HepG2 (cell line): ENCODE data around the gene ADGRL3. TPM values are rescaled to one million over a fixed set of nuclear protein-coding genes. Genes with fewer than 3 reads are reported as not detected.

Experiments used
- ATAC-seq: fragments of 200-7000 bp; cut with Tn5 transposase; 3 replicates; pipeline ENCODE4 v1.9.1; 2020; ENCODE audit warnings: mild to moderate bottlenecking, moderate library complexity
- BruUV-seq: library from RNA; stranded (reverse); fragments of 400-500 nt; replicated peaks from 2 replicates; lab custom pipeline; 2021; lab: Mats Ljungman, UMichigan
- CTCF ChIA-PET: fragments of 300-600 bp; formaldehyde crosslinking; extraction: SDS; loops from one replicate; lab custom pipeline; 2021; ENCODE audit warnings: low total read pairs, inconsistent platforms, low intra/inter-chr PET ratio; lab: Yijun Ruan, JAX
- POLR2A ChIA-PET: fragments of 350-600 bp; sonication (Branson Sonifier 250); formaldehyde crosslinking; loops from one replicate; lab custom pipeline; 2020; ENCODE audit warnings: antibody characterized with exemption, inconsistent platforms; lab: Yijun Ruan, JAX
- DNase-seq: peaks from one replicate; pipeline ENCODE4 v3.0.0-alpha.2; 2015; ENCODE audit warnings: low spot score
- FAIRE-seq: peaks from 3 replicates; lab custom pipeline; 2011; peaks lifted over from hg19 to GRCh38; lab: Jason Lieb, UNC
- H2AFZ ChIP-seq: one replicate; pipeline ENCODE4 v1.6.1; 2011; ENCODE audit warnings: low read length, inconsistent platforms
- H3K27ac ChIP-seq: fragments of 300-600 bp; 3 replicates; pipeline ENCODE4 v1.8.0; 2011; ENCODE audit warnings: mixed run types, mild to moderate bottlenecking, mixed read lengths, low read length, inconsistent platforms; ENCODE audit not compliant: insufficient read depth; ENCODE audit errors: extremely low read length
- H3K27me3 ChIP-seq, 2 experiments: fragments of 200-600 bp in 1 of 2; 2 replicates in 1 of 2; 3 replicates in 1 of 2; pipeline versions ENCODE4 v1.6.0 to v1.8.0; 2011; ENCODE audit warnings: low read length in 2 of 2, mild to moderate bottlenecking in 2 of 2, moderate library complexity in 2 of 2, inconsistent platforms in 1 of 2; ENCODE audit not compliant: insufficient read depth in 2 of 2, control insufficient read depth in 1 of 2
- H3K36me3 ChIP-seq, 2 experiments: fragments of 200-600 bp in 1 of 2; replicated peaks in 1 of 2; 2 replicates in 1 of 2; 3 replicates in 1 of 2; pipeline versions ENCODE4 v1.5.1 to v1.8.0; 2011; ENCODE audit warnings: low read length in 2 of 2, inconsistent platforms in 1 of 2; ENCODE audit not compliant: insufficient read depth in 2 of 2, control insufficient read depth in 1 of 2
- H3K4me1 ChIP-seq: 2 replicates; pipeline ENCODE4 v1.5.1; 2012; ENCODE audit warnings: low read length, inconsistent platforms; ENCODE audit not compliant: insufficient read depth
- H3K4me2 ChIP-seq: 2 replicates; pipeline ENCODE4 v1.6.0; 2011; ENCODE audit warnings: low read depth, low read length, inconsistent platforms
- H3K4me3 ChIP-seq, 3 experiments: fragments of 200-600 bp in 1 of 3; sonication (generic), shearing (Covaris generic) in 1 of 3; replicated peaks in 1 of 3; 2 replicates each; pipeline ENCODE4 v1.5.1; 2011 to 2016; ENCODE audit warnings: low read length in 3 of 3, inconsistent platforms in 2 of 3, low read depth in 2 of 3, mild to moderate bottlenecking in 2 of 3, control low read depth in 1 of 3, mixed read lengths in 1 of 3; ENCODE audit not compliant: insufficient read depth in 1 of 3
- H3K79me2 ChIP-seq: one replicate; pipeline ENCODE4 v1.6.1; 2011; ENCODE audit warnings: low read length, inconsistent platforms; ENCODE audit not compliant: insufficient read depth
- H3K9ac ChIP-seq: 2 replicates; pipeline ENCODE4 v1.6.0; 2011; ENCODE audit warnings: mild to moderate bottlenecking, low read depth, low read length, inconsistent platforms; ENCODE audit not compliant: insufficient read depth
- H3K9me3 ChIP-seq: 2 replicates; pipeline ENCODE4 v1.5.1; 2012; ENCODE audit warnings: mild to moderate bottlenecking, low read length
- H4K20me1 ChIP-seq: 2 replicates; pipeline ENCODE4 v1.6.0; 2011; ENCODE audit warnings: inconsistent platforms, mild to moderate bottlenecking, low read length, moderate library complexity; ENCODE audit not compliant: insufficient read depth
- ARID2 ChIP-seq: sonication (generic); formaldehyde crosslinking; IDR thresholded peaks from 2 replicates; pipeline ENCODE4 v1.8.1; 2022; ENCODE audit warnings: mild to moderate bottlenecking, missing genetic modification reagents, borderline replicate concordance
- CAMTA2 ChIP-seq: sonication (generic); formaldehyde crosslinking; IDR thresholded peaks from 2 replicates; pipeline ENCODE4 v1.4.0; 2020; ENCODE audit warnings: mild to moderate bottlenecking, missing genetic modification reagents, borderline replicate concordance
- CENPT ChIP-seq: sonication (generic); formaldehyde crosslinking; IDR thresholded peaks from 2 replicates; pipeline ENCODE4 v1.8.0; 2022; ENCODE audit warnings: low read depth, mild to moderate bottlenecking, moderate library complexity, missing genetic modification reagents
- HOXA9 ChIP-seq: sonication (generic); formaldehyde crosslinking; IDR thresholded peaks from 2 replicates; pipeline ENCODE4 v1.8.1; 2022; ENCODE audit warnings: missing genetic modification reagents, mild to moderate bottlenecking, moderate library complexity, borderline replicate concordance
- KDM6A ChIP-seq: IDR thresholded peaks from 2 replicates; pipeline ENCODE4 v1.6.1; 2016; ENCODE audit warnings: low read depth
- MAFF ChIP-seq: IDR thresholded peaks from 2 replicates; pipeline ENCODE4 v1.6.1; 2011; ENCODE audit warnings: low read depth, low read length, improper control_type of control experiment
- MXD4 ChIP-seq: IDR thresholded peaks from 2 replicates; pipeline ENCODE4 v1.6.1; 2016; ENCODE audit warnings: mild to moderate bottlenecking, missing biosample characterization, missing genetic modification reagents
- NFATC3 ChIP-seq: sonication (generic); formaldehyde crosslinking; IDR thresholded peaks from 2 replicates; pipeline ENCODE4 v1.5.1; 2020; ENCODE audit warnings: mild to moderate bottlenecking, missing genetic modification reagents
- NFKBIZ ChIP-seq: IDR thresholded peaks from 2 replicates; pipeline ENCODE4 v1.6.1; 2018; ENCODE audit warnings: missing genetic modification reagents, missing compliant biosample characterization
- NR1H2 ChIP-seq: sonication (generic); formaldehyde crosslinking; IDR thresholded peaks from 2 replicates; pipeline ENCODE4 v1.8.1; 2022; ENCODE audit warnings: low read depth, missing genetic modification reagents, borderline replicate concordance
- RFXAP ChIP-seq: sonication (generic); formaldehyde crosslinking; IDR thresholded peaks from 2 replicates; pipeline ENCODE4 v1.4.0; 2020; ENCODE audit warnings: missing genetic modification reagents, borderline replicate concordance
- SNAPC2 ChIP-seq: sonication (generic); formaldehyde crosslinking; IDR thresholded peaks from 2 replicates; pipeline ENCODE4 v1.8.1; 2022; ENCODE audit warnings: mild to moderate bottlenecking, missing genetic modification reagents
- TCF7 ChIP-seq: sonication (generic); IDR thresholded peaks from 2 replicates; pipeline ENCODE4 v1.6.1; 2016; ENCODE audit warnings: antibody characterized with exemption, low read depth
- ZBTB25 ChIP-seq: IDR thresholded peaks from 2 replicates; pipeline ENCODE4 v1.6.1; 2018; ENCODE audit warnings: missing genetic modification reagents
- ZNF224 ChIP-seq: sonication (generic); formaldehyde crosslinking; IDR thresholded peaks from 2 replicates; pipeline ENCODE4 v1.5.0; 2020; ENCODE audit warnings: mild to moderate bottlenecking, missing genetic modification reagents
- ZNF292 ChIP-seq: sonication (generic); formaldehyde crosslinking; IDR thresholded peaks from 2 replicates; pipeline ENCODE4 v1.8.1; 2022; ENCODE audit warnings: mild to moderate bottlenecking, low read depth, missing genetic modification reagents, borderline replicate concordance
- ZNF546 ChIP-seq: sonication (generic); formaldehyde crosslinking; conservative IDR thresholded peaks from 2 replicates; pipeline ENCODE4 v1.8.1; 2023; ENCODE audit warnings: mild to moderate bottlenecking, missing genetic modification reagents
- ZNF639 ChIP-seq: conservative IDR thresholded peaks from 2 replicates; pipeline ENCODE4 v1.6.1; 2018; ENCODE audit warnings: missing genetic modification reagents
- ZNF660 ChIP-seq: sonication (generic); formaldehyde crosslinking; IDR thresholded peaks from 2 replicates; pipeline ENCODE4 v1.5.1; 2020; ENCODE audit warnings: mild to moderate bottlenecking, low read depth, missing genetic modification reagents, borderline replicate concordance
- ZNF746 ChIP-seq: sonication (generic); formaldehyde crosslinking; IDR thresholded peaks from 2 replicates; pipeline ENCODE4 v1.8.0; 2022; ENCODE audit warnings: mild to moderate bottlenecking, missing genetic modification reagents
- WGBS: methylation state at CpG from one replicate; pipeline ENCODE4 v1.1.6; 2017; ENCODE audit warnings: low lambda C conversion rate; 5-methylcytosine and 5-hydroxymethylcytosine counted together
- in situ Hi-C: cut with HindIII; loops from 2 replicates; pipeline ENCODE4 v1.10.0; 2017; ENCODE audit warnings: low pct_unique_long_range_greater_than_20kb; ENCODE audit not compliant: extremely low pct_ligation_motif_present
- intact Hi-C: fragments of 100-400 bp; cut with micrococcal nuclease; formaldehyde crosslinking; loops from one replicate; pipeline ENCODE4 v1.10.0; 2022; ENCODE audit not compliant: unreplicated experiment
- polyA plus RNA-seq, 8 experiments: library from polyadenylated mRNA; depleted of rRNA in 3 of 8; stranded (reverse) in 7 of 8; unstranded in 1 of 8; fragments of >200 nt; fragmentation: Illumina TruSeq in 4 of 8; extraction: Trizol in 4 of 8; gene quantifications; 2 replicates each; pipeline versions ENCODE4 v1.2.1 to v1.2.3, GENCODE V29; 2011 to 2016; ENCODE audit warnings: low read depth in 4 of 8, missing spikeins in 1 of 8, mixed read lengths in 1 of 8; ENCODE audit not compliant: insufficient read depth in 1 of 8
- total RNA-seq, 5 experiments: library from RNA; depleted of rRNA; stranded (reverse); fragments of >200 nt; fragmentation: Illumina TruSeq; extraction: Trizol; gene quantifications; 2 replicates each; pipeline ENCODE4 v1.2.3, GENCODE V29; 2016; ENCODE audit warnings: low read depth in 1 of 5

The ADGRL3 gene
- total and polyA plus RNA-seq, 2 of the 13 experiments (the other 11 are each of a cell fraction or from before 2014, with no cell fraction given) = 0.04 to 0.05 TPM

GRCh38 chr4:61866378-61867030 is 666.4 kb downstream of the ADGRL3 start:
- in situ Hi-C loops = no loop called here

GRCh38 chr4:61872983-61873382 is 672.9 kb downstream of the ADGRL3 start:
- in situ Hi-C loops = no loop called here
- no peak overlapping the region for H3K4me3 ChIP-seq

More at GRCh38 chr4:61866378-61867030, 666.4 kb downstream of the ADGRL3 start:
- H3K36me3 ChIP-seq = no peaks in the 10 kb centered on the region
- POLR2A ChIA-PET = no interaction called here
- no peak for TF ChIP-seq TCF7
- TF ChIP-seq CAMTA2 (CRISPR knock-in tag) = no peak
- no peak for TF ChIP-seq ZNF660
- TF ChIP-seq HOXA9 (CRISPR knock-in tag) = no peak
- no peak for TF ChIP-seq MAFF
- no peak for TF ChIP-seq ZBTB25
- no peak for TF ChIP-seq RFXAP (CRISPR knock-in tag)
- TF ChIP-seq ZNF224 (CRISPR knock-in tag) = no peak
- TF ChIP-seq NR1H2 (CRISPR knock-in tag) = no peak
- TF ChIP-seq, all 625 proteins: peak for 0
- 8% methylated on average over 4 of the region's 4 CpGs for WGBS
- Histone ChIP-seq H3K27me3 (no peaks in the 10 kb centered on the region; a peak in 2 of 5 replicates), H2AFZ (no peak overlapping the region), H3K9ac (no peak overlapping the region), H3K9me3 (no peaks in the 10 kb centered on the region), H3K4me1 (no peaks in the 10 kb centered on the region), H3K4me3 (no peak overlapping the region), H3K27ac (no peak overlapping the region), H3K79me2 (no peaks in the 10 kb centered on the region), H3K4me2 (no peak overlapping the region), H4K20me1 (no peaks in the 10 kb centered on the region)
- FAIRE-seq (no peak), DNase-seq (no peak), ATAC-seq (no peak)
- intact Hi-C loops = no loop called here
- CTCF ChIA-PET = no interaction called here
- BruUV-seq = no TSS peak

More at GRCh38 chr4:61872983-61873382, 672.9 kb downstream of the ADGRL3 start:
- no peak for FAIRE-seq
- Histone ChIP-seq H3K27ac (no peak overlapping the region), H3K36me3 (no peaks in the 10 kb centered on the region), H4K20me1 (no peaks in the 10 kb centered on the region), H3K79me2 (no peaks in the 10 kb centered on the region), H3K4me2 (no peak overlapping the region), H2AFZ (no peak overlapping the region), H3K9ac (no peak overlapping the region), H3K4me1 (no peaks in the 10 kb centered on the region), H3K27me3 (no peaks in the 10 kb centered on the region; a peak in 1 of 5 replicates), H3K9me3 (no peaks in the 10 kb centered on the region)
- no peak for TF ChIP-seq NFKBIZ (CRISPR knock-in tag)
- no peak for TF ChIP-seq SNAPC2
- TF ChIP-seq ZNF546 (CRISPR knock-in tag) = no peak
- no peak for TF ChIP-seq KDM6A (CRISPR knock-in tag)
- TF ChIP-seq NFATC3 = no peak
- TF ChIP-seq ARID2 (CRISPR knock-in tag) = no peak
- no peak for TF ChIP-seq ZNF292 (CRISPR knock-in tag)
- no peak for TF ChIP-seq ZNF639 (CRISPR knock-in tag)
- no peak for TF ChIP-seq CENPT (CRISPR knock-in tag)
- TF ChIP-seq MXD4 (CRISPR knock-in tag) = no peak
- TF ChIP-seq ZNF746 (CRISPR knock-in tag) = no peak
- intact Hi-C loops = no loop called here
- ATAC-seq = no peak
- CTCF ChIA-PET = no interaction called here
- no TSS peak for BruUV-seq
- DNase-seq = no peak
- 8% methylated on average over 3 of the region's 3 CpGs for WGBS
- POLR2A ChIA-PET = no interaction called here
